GM12878 (cell line): ENCODE data around the gene TBC1D5. TPM values are rescaled to one million over a fixed set of nuclear protein-coding genes. Genes with fewer than 3 reads are reported as not detected.

ENCODE experiments used
- ATAC-seq: fragments of 200-7000 bp; cut with Tn5 transposase; 3 replicates; pipeline ENCODE4 v1.9.1; 2020; ENCODE audit warnings: mild to moderate bottlenecking, moderate library complexity
- BruUV-seq: library from RNA; stranded (reverse); fragments of 400-500 nt; replicated peaks from 2 replicates; lab custom pipeline; 2021; lab: Mats Ljungman, UMichigan
- CTCF ChIA-PET: fragments of 300-600 bp; sonication (Branson Sonifier 250); formaldehyde crosslinking; extraction: SDS; loops from one replicate; lab custom pipeline; 2021; ENCODE audit warnings: inconsistent platforms; lab: Yijun Ruan, JAX
- POLR2A ChIA-PET: fragments of 350-600 bp; formaldehyde crosslinking; extraction: SDS; loops from one replicate; lab custom pipeline; 2021; ENCODE audit warnings: inconsistent platforms; lab: Charles Lee
- RAD21 ChIA-PET: fragments of 300-600 bp; sonication (Branson Sonifier 250); formaldehyde crosslinking; loops from one replicate; lab custom pipeline; 2023; ENCODE audit warnings: antibody characterized with exemption; ENCODE audit not compliant: unreplicated experiment; lab: Charles Lee
- SMC1A ChIA-PET: fragments of 300-600 bp; sonication (Branson Sonifier 250); formaldehyde crosslinking; loops from one replicate; lab custom pipeline; 2023; ENCODE audit not compliant: unreplicated experiment, uncharacterized antibody; lab: Charles Lee
- DNase-seq: peaks from one replicate; pipeline ENCODE4 v3.0.0-alpha.2; 2011; ENCODE audit warnings: low read depth, low spot score
- FAIRE-seq: peaks from 3 replicates; lab custom pipeline; 2011; peaks lifted over from hg19 to GRCh38; lab: Jason Lieb, UNC
- H2AFZ ChIP-seq: 2 replicates; pipeline ENCODE4 v1.6.0; 2011; ENCODE audit warnings: low read depth, low read length, control low read depth; ENCODE audit not compliant: control insufficient read depth
- H3K27ac ChIP-seq: 2 replicates; pipeline ENCODE4 v1.5.1; 2011; ENCODE audit warnings: control low read depth; ENCODE audit not compliant: control insufficient read depth, insufficient read depth
- H3K27me3 ChIP-seq, 2 experiments: replicated peaks in 1 of 2; 2 replicates each; pipeline versions ENCODE4 v1.6.0 to v1.6.1; 2011; ENCODE audit warnings: low read length in 1 of 2; ENCODE audit not compliant: control insufficient read depth in 2 of 2, insufficient read depth in 2 of 2
- H3K36me3 ChIP-seq, 2 experiments: 2 replicates each; pipeline ENCODE4 v1.5.1; 2011; ENCODE audit warnings: low read length in 1 of 2; ENCODE audit not compliant: control insufficient read depth in 2 of 2, insufficient read depth in 2 of 2
- H3K4me1 ChIP-seq: 2 replicates; pipeline ENCODE4 v1.6.1; 2011; ENCODE audit warnings: mild to moderate bottlenecking, low read length, moderate library complexity, mixed read lengths; ENCODE audit not compliant: control insufficient read depth, insufficient read depth
- H3K4me2 ChIP-seq: 2 replicates; pipeline ENCODE4 v1.6.0; 2011; ENCODE audit warnings: control low read depth; ENCODE audit not compliant: control insufficient read depth, insufficient read depth
- H3K4me3 ChIP-seq: fragments of 200-600 bp; sonication (generic); 2 replicates; pipeline ENCODE4 v1.5.1; 2016
- H3K79me2 ChIP-seq: 2 replicates; pipeline ENCODE4 v1.6.0; 2011; ENCODE audit warnings: low read length; ENCODE audit not compliant: control insufficient read depth, insufficient read depth
- H3K9ac ChIP-seq: 2 replicates; pipeline ENCODE4 v1.8.0; 2011; ENCODE audit warnings: low read length, control low read depth, mixed read lengths; ENCODE audit not compliant: control insufficient read depth, insufficient read depth
- H3K9me3 ChIP-seq: replicated peaks from 3 replicates; pipeline ENCODE4 v1.5.1; 2011; ENCODE audit warnings: mild to moderate bottlenecking, low read length; ENCODE audit not compliant: control insufficient read depth, insufficient read depth
- H4K20me1 ChIP-seq: 2 replicates; pipeline ENCODE4 v1.6.0; 2011; ENCODE audit not compliant: control insufficient read depth, insufficient read depth
- BMI1 ChIP-seq: fragments of 450-650 bp; IDR thresholded peaks from 2 replicates; pipeline ENCODE4 v1.6.1; 2016; ENCODE audit warnings: mild to moderate bottlenecking, moderate library complexity, borderline replicate concordance
- CBX5 ChIP-seq: sonication (generic); IDR thresholded peaks from 2 replicates; pipeline ENCODE4 v1.6.1; 2016; ENCODE audit warnings: low read depth, moderate library complexity, mild to moderate bottlenecking, inconsistent platforms
- CHD1 ChIP-seq: IDR thresholded peaks from 2 replicates; pipeline ENCODE4 v1.6.1; 2012; ENCODE audit warnings: low read depth, low read length, improper control_type of control experiment
- CREM ChIP-seq: IDR thresholded peaks from 2 replicates; pipeline ENCODE4 v1.6.1; 2014; ENCODE audit warnings: antibody characterized with exemption, low read depth
- EED ChIP-seq: sonication (generic); IDR thresholded peaks from 2 replicates; pipeline ENCODE4 v1.6.1; 2016; ENCODE audit warnings: antibody characterized with exemption, low read depth
- FOXM1 ChIP-seq: IDR thresholded peaks from 2 replicates; pipeline ENCODE4 v1.6.1; 2012; ENCODE audit warnings: low read depth, mild to moderate bottlenecking, inconsistent platforms, low read length, moderate library complexity
- MTA3 ChIP-seq: IDR thresholded peaks from 2 replicates; pipeline ENCODE4 v1.6.1; 2012; ENCODE audit warnings: low read length, inconsistent platforms, borderline replicate concordance
- NBN ChIP-seq: fragments of 450-650 bp; IDR thresholded peaks from 2 replicates; pipeline ENCODE4 v1.6.1; 2016
- NR2C2 ChIP-seq: IDR thresholded peaks from 2 replicates; pipeline ENCODE4 v1.6.1; 2011; ENCODE audit warnings: borderline replicate concordance, low read depth; ENCODE audit not compliant: control insufficient read depth, insufficient read length
- SMC3 ChIP-seq: IDR thresholded peaks from 2 replicates; pipeline ENCODE4 v1.6.1; 2011; ENCODE audit warnings: low read length, improper control_type of control experiment, borderline replicate concordance
- SREBF1 ChIP-seq: IDR thresholded peaks from 2 replicates; pipeline ENCODE4 v1.6.1; 2012; ENCODE audit warnings: mild to moderate bottlenecking, low read length
- STAT1 ChIP-seq: fragments of 450-650 bp; conservative IDR thresholded peaks from 2 replicates; pipeline ENCODE4 v1.6.1; 2014; ENCODE audit warnings: antibody characterized with exemption, mild to moderate bottlenecking
- ZBED1 ChIP-seq: IDR thresholded peaks from 2 replicates; pipeline ENCODE4 v1.6.1; 2016; ENCODE audit warnings: borderline replicate concordance
- WGBS: methylation state at CpG from one replicate; pipeline ENCODE4 v1.1.6; 2016; ENCODE audit warnings: low lambda C conversion rate; ENCODE audit not compliant: insufficient replicate concordance, insufficient coverage; ENCODE audit errors: missing lambda C conversion rate; 5-methylcytosine and 5-hydroxymethylcytosine counted together
- in situ Hi-C: fragments of 300-500 bp; cut with MboI; formaldehyde crosslinking; loops from 9 replicates; pipeline ENCODE4 v1.14.3; 2018; ENCODE audit warnings: mixed read lengths
- intact Hi-C: fragments of 100-400 bp; cut with micrococcal nuclease; formaldehyde crosslinking; loops from one replicate; pipeline ENCODE4 v1.14.2; 2022; ENCODE audit not compliant: unreplicated experiment
- polyA plus RNA-seq, 11 experiments: library from polyadenylated mRNA; depleted of rRNA in 4 of 11; unstranded in 6 of 11; stranded (reverse) in 5 of 11; fragments of >200 nt; fragmentation: Nextera tagmentation in 4 of 11; fragmentation: Illumina TruSeq in 1 of 11; extraction: Ambion mirVana in 4 of 11; extraction: Trizol in 1 of 11; gene quantifications; 1 replicate in 1 of 11; 2 replicates in 10 of 11; pipeline versions ENCODE4 v1.2.1 to v1.2.3, GENCODE V29; 2011 to 2016; ENCODE audit warnings: inconsistent platforms in 2 of 11, missing spikeins in 2 of 11, low read depth in 1 of 11
- total RNA-seq, 4 experiments: library from RNA; depleted of rRNA in 3 of 4; stranded (reverse); fragments of >200 nt in 3 of 4; fragmentation: Illumina TruSeq in 1 of 4; extraction: Trizol in 1 of 4; gene quantifications; 2 replicates each; pipeline versions ENCODE4 v1.2.1 to v1.2.3, GENCODE V29; 2013 to 2021
- TF ChIP-seq, protein P1 (sequence below): fragments of 450-650 bp; IDR thresholded peaks from 2 replicates; pipeline ENCODE4 v1.6.1; 2017; ENCODE audit warnings: antibody characterized with exemption, mild to moderate bottlenecking, moderate library complexity
- TF ChIP-seq, protein P2 (sequence below): fragments of 450-650 bp; IDR thresholded peaks from 2 replicates; pipeline ENCODE4 v1.6.1; 2017; ENCODE audit warnings: mild to moderate bottlenecking, moderate library complexity
- TF ChIP-seq, protein P3 (sequence below): fragments of 450-650 bp; IDR thresholded peaks from 2 replicates; pipeline ENCODE4 v1.6.1; 2016; ENCODE audit warnings: mild to moderate bottlenecking

TBC1D5 gene
- total and polyA plus RNA-seq, 10 of the 15 experiments (the other 5 are each of a cell fraction or from before 2014, with no cell fraction given): 5.5 to 61.0 (median 43.8) TPM

DNA sequence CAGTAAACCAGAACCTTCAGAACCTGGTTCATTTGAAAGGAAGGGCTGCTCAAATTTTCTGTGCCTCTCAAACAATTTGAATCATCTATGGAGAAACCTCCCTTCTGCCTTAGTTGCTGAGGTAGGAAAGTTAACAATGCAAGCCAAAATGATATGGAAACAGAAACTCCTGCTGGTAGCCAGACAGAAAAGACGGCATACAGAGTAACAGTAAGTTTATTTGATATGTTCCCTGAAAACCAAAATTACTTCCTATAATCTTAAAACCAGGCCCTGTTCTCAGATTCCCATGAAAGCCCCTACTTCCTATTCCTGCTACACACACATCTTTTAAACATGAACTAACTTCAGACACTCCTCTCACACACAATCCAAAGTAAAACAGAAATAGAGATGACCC is 86.2 kb downstream of the TBC1D5 start (continued):
- TF ChIP-seq, protein P1, sequence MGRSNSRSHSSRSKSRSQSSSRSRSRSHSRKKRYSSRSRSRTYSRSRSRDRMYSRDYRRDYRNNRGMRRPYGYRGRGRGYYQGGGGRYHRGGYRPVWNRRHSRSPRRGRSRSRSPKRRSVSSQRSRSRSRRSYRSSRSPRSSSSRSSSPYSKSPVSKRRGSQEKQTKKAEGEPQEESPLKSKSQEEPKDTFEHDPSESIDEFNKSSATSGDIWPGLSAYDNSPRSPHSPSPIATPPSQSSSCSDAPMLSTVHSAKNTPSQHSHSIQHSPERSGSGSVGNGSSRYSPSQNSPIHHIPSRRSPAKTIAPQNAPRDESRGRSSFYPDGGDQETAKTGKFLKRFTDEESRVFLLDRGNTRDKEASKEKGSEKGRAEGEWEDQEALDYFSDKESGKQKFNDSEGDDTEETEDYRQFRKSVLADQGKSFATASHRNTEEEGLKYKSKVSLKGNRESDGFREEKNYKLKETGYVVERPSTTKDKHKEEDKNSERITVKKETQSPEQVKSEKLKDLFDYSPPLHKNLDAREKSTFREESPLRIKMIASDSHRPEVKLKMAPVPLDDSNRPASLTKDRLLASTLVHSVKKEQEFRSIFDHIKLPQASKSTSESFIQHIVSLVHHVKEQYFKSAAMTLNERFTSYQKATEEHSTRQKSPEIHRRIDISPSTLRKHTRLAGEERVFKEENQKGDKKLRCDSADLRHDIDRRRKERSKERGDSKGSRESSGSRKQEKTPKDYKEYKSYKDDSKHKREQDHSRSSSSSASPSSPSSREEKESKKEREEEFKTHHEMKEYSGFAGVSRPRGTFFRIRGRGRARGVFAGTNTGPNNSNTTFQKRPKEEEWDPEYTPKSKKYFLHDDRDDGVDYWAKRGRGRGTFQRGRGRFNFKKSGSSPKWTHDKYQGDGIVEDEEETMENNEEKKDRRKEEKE: no peak
- no peak for TF ChIP-seq SMC3
- TF ChIP-seq, protein P2, sequence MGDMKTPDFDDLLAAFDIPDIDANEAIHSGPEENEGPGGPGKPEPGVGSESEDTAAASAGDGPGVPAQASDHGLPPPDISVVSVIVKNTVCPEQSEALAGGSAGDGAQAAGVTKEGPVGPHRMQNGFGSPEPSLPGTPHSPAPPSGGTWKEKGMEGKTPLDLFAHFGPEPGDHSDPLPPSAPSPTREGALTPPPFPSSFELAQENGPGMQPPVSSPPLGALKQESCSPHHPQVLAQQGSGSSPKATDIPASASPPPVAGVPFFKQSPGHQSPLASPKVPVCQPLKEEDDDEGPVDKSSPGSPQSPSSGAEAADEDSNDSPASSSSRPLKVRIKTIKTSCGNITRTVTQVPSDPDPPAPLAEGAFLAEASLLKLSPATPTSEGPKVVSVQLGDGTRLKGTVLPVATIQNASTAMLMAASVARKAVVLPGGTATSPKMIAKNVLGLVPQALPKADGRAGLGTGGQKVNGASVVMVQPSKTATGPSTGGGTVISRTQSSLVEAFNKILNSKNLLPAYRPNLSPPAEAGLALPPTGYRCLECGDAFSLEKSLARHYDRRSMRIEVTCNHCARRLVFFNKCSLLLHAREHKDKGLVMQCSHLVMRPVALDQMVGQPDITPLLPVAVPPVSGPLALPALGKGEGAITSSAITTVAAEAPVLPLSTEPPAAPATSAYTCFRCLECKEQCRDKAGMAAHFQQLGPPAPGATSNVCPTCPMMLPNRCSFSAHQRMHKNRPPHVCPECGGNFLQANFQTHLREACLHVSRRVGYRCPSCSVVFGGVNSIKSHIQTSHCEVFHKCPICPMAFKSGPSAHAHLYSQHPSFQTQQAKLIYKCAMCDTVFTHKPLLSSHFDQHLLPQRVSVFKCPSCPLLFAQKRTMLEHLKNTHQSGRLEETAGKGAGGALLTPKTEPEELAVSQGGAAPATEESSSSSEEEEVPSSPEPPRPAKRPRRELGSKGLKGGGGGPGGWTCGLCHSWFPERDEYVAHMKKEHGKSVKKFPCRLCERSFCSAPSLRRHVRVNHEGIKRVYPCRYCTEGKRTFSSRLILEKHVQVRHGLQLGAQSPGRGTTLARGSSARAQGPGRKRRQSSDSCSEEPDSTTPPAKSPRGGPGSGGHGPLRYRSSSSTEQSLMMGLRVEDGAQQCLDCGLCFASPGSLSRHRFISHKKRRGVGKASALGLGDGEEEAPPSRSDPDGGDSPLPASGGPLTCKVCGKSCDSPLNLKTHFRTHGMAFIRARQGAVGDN: no peak

DNA sequence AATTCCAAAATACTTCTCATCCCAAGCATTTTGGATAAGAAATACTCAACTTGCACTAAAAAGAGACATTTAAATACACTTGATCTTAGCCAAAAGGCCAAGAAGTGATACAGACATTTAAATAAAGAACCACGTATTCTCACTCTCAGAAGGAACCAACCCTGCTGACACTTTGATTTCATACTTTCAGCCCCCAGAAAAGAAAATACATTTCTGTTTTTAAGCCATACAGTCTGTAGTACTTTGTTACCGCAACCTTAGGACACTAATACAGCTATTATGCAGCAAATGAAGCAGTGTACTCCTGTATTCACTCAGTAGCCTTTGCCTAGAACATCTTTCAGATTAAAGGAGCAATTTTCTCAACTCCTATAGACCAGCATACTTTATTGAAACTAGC is 86.7 kb downstream of the TBC1D5 start:
- Histone ChIP-seq H3K4me3 (peak overlapping the region; percentile 10; the same call in 1 of the 2 replicates), H3K27me3 (no peaks in the 10 kb centered on the region), H2AFZ (no peak overlapping the region), H4K20me1 (no peaks in the 10 kb centered on the region; the same call in 1 of the 2 replicates), H3K4me1 (peaks cover 9% of the 10 kb centered on the region), H3K9me3 (no peaks in the 10 kb centered on the region), H3K9ac (no peak overlapping the region), H3K4me2 (peak overlapping the region; percentile 70), H3K27ac (no peak overlapping the region), H3K36me3 (no peaks in the 10 kb centered on the region), H3K79me2 (no peaks in the 10 kb centered on the region; the same call in none of the 2 replicates)
- in situ Hi-C loops (no loop called here), intact Hi-C loops (loop anchor here (1.0 kb wide), 1 partner anchor 30 kb away; no protein-coding TSS in a partner anchor)
- RAD21 ChIA-PET: no interaction called here
- CTCF ChIA-PET: interaction anchor here (3.2 kb wide), 1 partner anchor 11 kb away, joined by 12 read pairs; no protein-coding TSS in a partner anchor
- 21% methylated on average over 2 of the region's 2 CpGs for WGBS
- ATAC-seq: peak; percentile 93
- no TSS peak for BruUV-seq
- SMC1A ChIA-PET: no interaction called here
- FAIRE-seq: no peak
- POLR2A ChIA-PET: no interaction called here
- DNase-seq: no peak
- no peak for TF ChIP-seq BMI1
- TF ChIP-seq MTA3: no peak
- TF ChIP-seq CHD1: no peak
- no peak for TF ChIP-seq SREBF1
- no peak for TF ChIP-seq STAT1
- no peak for TF ChIP-seq FOXM1
- TF ChIP-seq, protein P3, sequence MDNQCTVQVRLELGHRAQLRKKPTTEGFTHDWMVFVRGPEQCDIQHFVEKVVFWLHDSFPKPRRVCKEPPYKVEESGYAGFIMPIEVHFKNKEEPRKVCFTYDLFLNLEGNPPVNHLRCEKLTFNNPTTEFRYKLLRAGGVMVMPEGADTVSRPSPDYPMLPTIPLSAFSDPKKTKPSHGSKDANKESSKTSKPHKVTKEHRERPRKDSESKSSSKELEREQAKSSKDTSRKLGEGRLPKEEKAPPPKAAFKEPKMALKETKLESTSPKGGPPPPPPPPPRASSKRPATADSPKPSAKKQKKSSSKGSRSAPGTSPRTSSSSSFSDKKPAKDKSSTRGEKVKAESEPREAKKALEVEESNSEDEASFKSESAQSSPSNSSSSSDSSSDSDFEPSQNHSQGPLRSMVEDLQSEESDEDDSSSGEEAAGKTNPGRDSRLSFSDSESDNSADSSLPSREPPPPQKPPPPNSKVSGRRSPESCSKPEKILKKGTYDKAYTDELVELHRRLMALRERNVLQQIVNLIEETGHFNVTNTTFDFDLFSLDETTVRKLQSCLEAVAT: no peak
- TF ChIP-seq CREM: 0 out of 2 replicates have a peak, but pooled peaks have one; percentile 17
- 0 out of 2 replicates have a peak, but pooled peaks have one; percentile 62 for TF ChIP-seq CBX5
- no peak for TF ChIP-seq NBN
- no peak for TF ChIP-seq ZBED1
- no peak for TF ChIP-seq NR2C2
- TF ChIP-seq EED: no peak
